IPS-18a (cell line): Measurements from ENCODE around the gene LY86.

Experiments
- H3K27ac ChIP-seq: one replicate; pipeline ENCODE4 v1.5.1; 2013; ENCODE audit warnings: low read length
- H3K27me3 ChIP-seq: one replicate; pipeline ENCODE4 v1.6.1; 2013; ENCODE audit warnings: mild to moderate bottlenecking, low read length; ENCODE audit not compliant: control insufficient read depth, insufficient read depth
- H3K36me3 ChIP-seq: one replicate; pipeline ENCODE4 v1.6.1; 2013; ENCODE audit warnings: low read depth, low read length; ENCODE audit not compliant: control insufficient read depth
- H3K4me1 ChIP-seq: one replicate; pipeline ENCODE4 v1.6.1; 2013; ENCODE audit warnings: low read depth, low read length; ENCODE audit not compliant: control insufficient read depth
- H3K4me3 ChIP-seq: one replicate; pipeline ENCODE4 v1.5.1; 2013; ENCODE audit warnings: low read length
- H3K9ac ChIP-seq: one replicate; pipeline ENCODE4 v1.6.1; 2013; ENCODE audit warnings: mild to moderate bottlenecking, low read length, moderate library complexity
- H3K9me3 ChIP-seq: one replicate; pipeline ENCODE4 v1.6.1; 2013; ENCODE audit warnings: low read depth, low read length; ENCODE audit not compliant: control insufficient read depth

The LY86 gene

GRCh38 chr6:6633898-6634734, 45.6 kb downstream of the LY86 start:
- Histone ChIP-seq H3K4me1 (peaks cover 20% of the 10 kb centered on the region), H3K36me3 (no peaks in the 10 kb centered on the region)

DNA sequence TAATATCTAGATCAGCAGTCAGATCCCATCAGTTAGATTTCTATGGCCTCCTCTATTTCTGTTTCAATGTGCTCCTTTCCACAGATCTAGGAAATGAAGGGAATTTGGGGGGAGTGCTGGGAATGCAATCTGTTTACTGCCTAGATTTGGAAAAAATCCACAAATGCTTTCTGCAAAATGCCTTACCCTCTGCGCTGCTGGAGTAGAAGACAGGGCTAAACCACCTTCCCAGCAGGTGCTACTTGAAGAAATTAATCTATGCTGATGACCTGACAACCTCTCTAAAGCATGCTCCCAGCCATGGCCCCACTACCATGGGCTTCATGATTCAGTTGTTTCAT, 46.2 kb downstream of the LY86 start:
- H3K4me3 ChIP-seq: no peak overlapping the region
- no peaks in the 10 kb centered on the region for H3K9me3 ChIP-seq
- no peak overlapping the region for H3K27ac ChIP-seq
- no peaks in the 10 kb centered on the region for H3K36me3 ChIP-seq
- no peak overlapping the region for H3K9ac ChIP-seq
- no peaks in the 10 kb centered on the region for H3K27me3 ChIP-seq
- H3K4me1 ChIP-seq: peaks cover 20% of the 10 kb centered on the region

More at GRCh38 chr6:6633898-6634734, 45.6 kb downstream of the LY86 start:
- Histone ChIP-seq H3K27me3 (no peaks in the 10 kb centered on the region), H3K9ac (no peak overlapping the region), H3K4me3 (no peak overlapping the region), H3K27ac (no peak overlapping the region), H3K9me3 (no peaks in the 10 kb centered on the region)

- Histone ChIP-seq H3K9me3 (no peaks in the 10 kb centered on the region), H3K36me3 (no peaks in the 10 kb centered on the region), H3K27me3 (no peaks in the 10 kb centered on the region), H3K9ac (no peak overlapping the region), H3K27ac (no peak overlapping the region), H3K4me1 (peaks cover 20% of the 10 kb centered on the region), H3K4me3 (no peak overlapping the region)
These were observed 46.8 kb downstream of the LY86 start for GRCh38 chr6:6635291-6635690.

- peaks cover 20% of the 10 kb centered on the region for H3K4me1 ChIP-seq
- H3K9ac ChIP-seq: no peak overlapping the region
- H3K27ac ChIP-seq: no peak overlapping the region
- H3K9me3 ChIP-seq: no peaks in the 10 kb centered on the region
- no peaks in the 10 kb centered on the region for H3K36me3 ChIP-seq
- H3K4me3 ChIP-seq: no peak overlapping the region
- H3K27me3 ChIP-seq: no peaks in the 10 kb centered on the region
These were observed 47.3 kb downstream of the LY86 start for GRCh38 chr6:6635869-6636268.

- no peaks in the 10 kb centered on the region for H3K27me3 ChIP-seq
- H3K9me3 ChIP-seq: no peaks in the 10 kb centered on the region
- no peak overlapping the region for H3K27ac ChIP-seq
- no peak overlapping the region for H3K4me3 ChIP-seq
- H3K4me1 ChIP-seq: peaks cover 20% of the 10 kb centered on the region
- no peaks in the 10 kb centered on the region for H3K36me3 ChIP-seq
- no peak overlapping the region for H3K9ac ChIP-seq
These were observed 51.1 kb downstream of the LY86 start for GRCh38 chr6:6639572-6639971.

DNA sequence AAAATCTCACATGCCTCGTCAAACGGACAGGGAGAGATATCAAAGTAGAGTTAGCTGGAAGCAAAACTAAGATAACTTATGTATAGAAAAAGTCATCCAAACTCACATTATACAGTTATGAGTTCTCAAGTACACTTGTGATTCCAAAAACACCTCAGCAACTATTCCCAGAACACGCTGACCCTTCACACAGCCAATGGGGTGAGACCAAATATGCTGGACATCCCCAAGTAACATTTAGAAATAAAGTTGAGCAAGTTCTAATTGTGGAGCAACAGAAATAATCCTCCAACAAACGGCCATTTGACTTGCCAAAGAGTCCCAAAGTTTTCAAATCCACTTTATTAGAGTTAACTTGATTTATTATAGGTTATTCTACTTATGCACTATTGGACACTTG, 52.4 kb downstream of the LY86 start:
- peaks cover 17% of the 10 kb centered on the region for H3K4me1 ChIP-seq
- H3K27me3 ChIP-seq: no peaks in the 10 kb centered on the region
- H3K9me3 ChIP-seq: no peaks in the 10 kb centered on the region
- H3K36me3 ChIP-seq: no peaks in the 10 kb centered on the region
- H3K9ac ChIP-seq: no peak overlapping the region
- no peak overlapping the region for H3K4me3 ChIP-seq
- no peak overlapping the region for H3K27ac ChIP-seq

DNA sequence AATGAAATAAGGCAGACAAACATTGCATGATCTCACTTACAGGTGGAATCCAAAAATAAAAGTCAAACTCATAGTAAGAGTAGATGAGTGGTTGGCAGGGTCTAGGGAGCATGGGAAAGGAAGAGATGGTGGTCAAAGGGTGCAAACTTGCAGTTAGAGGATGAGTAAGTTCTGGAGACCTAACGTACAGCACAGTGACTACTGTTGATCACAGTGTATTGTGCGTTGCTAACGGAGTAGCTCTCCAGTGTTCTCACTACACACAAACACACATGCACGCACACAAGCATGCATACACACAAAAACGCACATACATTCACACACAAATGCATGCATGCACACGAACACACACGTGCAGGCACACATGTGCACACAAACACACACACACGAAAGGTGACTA, 54.9 kb downstream of the LY86 start:
- Histone ChIP-seq H3K9me3 (no peaks in the 10 kb centered on the region), H3K27ac (no peak overlapping the region), H3K9ac (no peak overlapping the region), H3K36me3 (no peaks in the 10 kb centered on the region), H3K4me1 (no peaks in the 10 kb centered on the region), H3K27me3 (no peaks in the 10 kb centered on the region), H3K4me3 (no peak overlapping the region)

DNA sequence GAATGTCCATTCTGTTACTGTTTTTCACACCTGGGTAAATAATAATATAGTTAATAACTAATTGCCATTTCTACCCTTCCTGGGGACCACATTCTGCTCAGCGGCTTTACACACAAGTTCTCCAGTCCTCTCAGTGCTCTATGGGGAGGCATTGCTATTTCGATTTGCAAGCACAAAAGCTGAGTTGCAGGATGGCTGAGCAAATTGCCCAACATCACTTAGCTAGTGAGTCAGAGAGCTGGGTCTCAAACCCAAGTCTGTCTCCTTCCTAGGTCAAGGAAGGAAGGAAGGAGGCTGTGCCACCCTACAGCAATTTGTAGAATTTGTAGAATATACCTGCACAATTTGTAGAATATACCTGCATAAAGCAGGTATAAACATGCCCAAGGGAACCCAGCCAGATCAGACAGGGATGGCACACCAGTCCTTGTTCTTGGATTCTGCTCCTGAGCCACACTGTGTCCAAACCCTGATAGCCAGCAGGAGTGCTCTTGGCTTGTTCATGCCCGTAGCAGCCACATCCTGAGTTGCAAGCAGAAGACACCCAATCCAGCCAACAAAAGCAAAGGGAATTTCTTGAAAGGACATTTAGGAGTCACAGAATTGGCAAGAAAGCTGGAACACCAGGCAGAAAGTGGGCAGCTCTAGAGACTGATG, 56.9 kb downstream of the LY86 start:
- Histone ChIP-seq H3K9me3 (no peaks in the 10 kb centered on the region), H3K36me3 (no peaks in the 10 kb centered on the region), H3K4me1 (no peaks in the 10 kb centered on the region), H3K4me3 (no peak overlapping the region), H3K27ac (no peak overlapping the region), H3K9ac (no peak overlapping the region), H3K27me3 (no peaks in the 10 kb centered on the region)

- Histone ChIP-seq H3K36me3 (no peaks in the 10 kb centered on the region), H3K27me3 (no peaks in the 10 kb centered on the region), H3K27ac (no peak overlapping the region), H3K9me3 (no peaks in the 10 kb centered on the region), H3K4me1 (no peaks in the 10 kb centered on the region), H3K9ac (no peak overlapping the region), H3K4me3 (no peak overlapping the region)
These were observed 57.9 kb downstream of the LY86 start for GRCh38 chr6:6646384-6646783.

- Histone ChIP-seq H3K27ac (no peak overlapping the region), H3K9me3 (no peaks in the 10 kb centered on the region), H3K4me1 (no peaks in the 10 kb centered on the region), H3K4me3 (no peak overlapping the region), H3K27me3 (no peaks in the 10 kb centered on the region), H3K36me3 (no peaks in the 10 kb centered on the region), H3K9ac (no peak overlapping the region)
These were observed 58.3 kb downstream of the LY86 start for GRCh38 chr6:6646859-6647258.

DNA sequence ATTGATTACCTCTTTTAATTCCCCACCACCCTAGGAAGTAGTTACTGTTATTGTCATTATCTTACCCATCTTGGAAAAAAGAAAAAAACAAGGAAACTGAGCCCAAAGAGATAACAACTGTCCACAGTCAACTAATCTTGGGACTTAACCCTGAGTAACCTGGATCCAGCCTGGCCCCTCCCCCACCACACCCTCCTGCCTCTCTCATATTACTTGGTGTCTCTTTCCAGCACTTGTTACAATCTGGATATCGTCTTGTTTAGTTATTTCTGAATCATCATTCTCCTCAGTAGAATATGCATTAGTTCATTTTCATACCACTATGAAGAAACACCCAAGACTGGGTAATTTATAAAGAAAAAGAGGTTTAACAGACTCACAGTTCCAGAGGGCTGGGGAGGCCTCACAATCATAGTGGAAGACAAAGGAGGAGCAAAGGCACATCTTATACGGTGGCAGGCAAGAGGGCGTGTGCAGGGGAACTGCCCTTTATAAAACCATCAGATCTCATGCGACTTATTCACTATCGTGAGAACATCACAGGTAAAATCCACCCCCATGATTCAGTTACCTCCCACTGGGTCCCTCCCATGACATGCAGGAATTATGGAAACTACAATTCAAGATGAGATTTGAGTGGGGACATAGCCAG, 60.3 kb downstream of the LY86 start:
- H3K4me3 ChIP-seq: no peak overlapping the region
- H3K9ac ChIP-seq: no peak overlapping the region
- no peaks in the 10 kb centered on the region for H3K36me3 ChIP-seq
- H3K27me3 ChIP-seq: peaks cover 8% of the 10 kb centered on the region
- no peak overlapping the region for H3K27ac ChIP-seq
- H3K4me1 ChIP-seq: no peaks in the 10 kb centered on the region
- no peaks in the 10 kb centered on the region for H3K9me3 ChIP-seq
